Measurements from ENCODE around the gene DMAC2L.

DNA sequence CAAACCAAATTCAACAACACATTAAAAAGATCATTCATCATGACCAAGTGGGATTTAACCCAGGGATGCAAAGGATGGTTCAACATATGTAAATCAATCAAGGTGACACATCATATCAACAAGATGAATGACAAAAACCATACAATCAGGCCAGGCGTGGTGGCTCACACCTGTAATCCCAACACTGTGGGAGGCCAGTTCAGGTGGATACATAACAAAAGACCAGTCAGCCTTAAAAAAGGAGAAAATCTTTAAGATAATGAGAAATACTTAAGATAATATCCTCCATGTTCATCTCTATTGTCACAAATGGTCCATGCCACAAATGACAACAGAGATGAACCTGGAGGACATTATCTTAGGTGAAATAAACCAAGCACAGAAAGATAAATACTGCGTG is 12.5 kb upstream of the DMAC2L start:
- TF ChIP-seq, protein P1, sequence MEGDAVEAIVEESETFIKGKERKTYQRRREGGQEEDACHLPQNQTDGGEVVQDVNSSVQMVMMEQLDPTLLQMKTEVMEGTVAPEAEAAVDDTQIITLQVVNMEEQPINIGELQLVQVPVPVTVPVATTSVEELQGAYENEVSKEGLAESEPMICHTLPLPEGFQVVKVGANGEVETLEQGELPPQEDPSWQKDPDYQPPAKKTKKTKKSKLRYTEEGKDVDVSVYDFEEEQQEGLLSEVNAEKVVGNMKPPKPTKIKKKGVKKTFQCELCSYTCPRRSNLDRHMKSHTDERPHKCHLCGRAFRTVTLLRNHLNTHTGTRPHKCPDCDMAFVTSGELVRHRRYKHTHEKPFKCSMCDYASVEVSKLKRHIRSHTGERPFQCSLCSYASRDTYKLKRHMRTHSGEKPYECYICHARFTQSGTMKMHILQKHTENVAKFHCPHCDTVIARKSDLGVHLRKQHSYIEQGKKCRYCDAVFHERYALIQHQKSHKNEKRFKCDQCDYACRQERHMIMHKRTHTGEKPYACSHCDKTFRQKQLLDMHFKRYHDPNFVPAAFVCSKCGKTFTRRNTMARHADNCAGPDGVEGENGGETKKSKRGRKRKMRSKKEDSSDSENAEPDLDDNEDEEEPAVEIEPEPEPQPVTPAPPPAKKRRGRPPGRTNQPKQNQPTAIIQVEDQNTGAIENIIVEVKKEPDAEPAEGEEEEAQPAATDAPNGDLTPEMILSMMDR (IDR thresholded peaks at IDR 0.05), result no peak
- no peak for TF ChIP-seq POLR2A (IDR thresholded peaks at IDR 0.05)
